HFFc6 (cell line): Measurements from ENCODE around the gene C1orf122. TPM values are rescaled to one million over a fixed set of nuclear protein-coding genes. Genes with fewer than 3 reads are reported as not detected.

Experiments used
- DNase-seq: peaks from one replicate; pipeline ENCODE4 v3.0.0-alpha.2; 2018
- H3K27ac Mint-ChIP-seq: 2 replicates; pipeline ENCODE4 v1.8.0; 2020; ENCODE audit warnings: mild to moderate bottlenecking, mixed read lengths
- H3K27me3 Mint-ChIP-seq: 2 replicates; pipeline ENCODE4 v1.8.0; 2021; ENCODE audit warnings: mild to moderate bottlenecking, moderate library complexity, mixed read lengths; ENCODE audit not compliant: insufficient read depth
- H3K36me3 Mint-ChIP-seq: 2 replicates; pipeline ENCODE4 v1.8.0; 2021; ENCODE audit warnings: low read depth, mixed read lengths
- H3K4me1 Mint-ChIP-seq: 2 replicates; pipeline ENCODE4 v1.8.0; 2020; ENCODE audit warnings: low read depth, mixed read lengths
- H3K4me3 Mint-ChIP-seq: 2 replicates; pipeline ENCODE4 v1.8.0; 2020; ENCODE audit warnings: mild to moderate bottlenecking, moderate library complexity, mixed read lengths
- H3K9me3 Mint-ChIP-seq: 2 replicates; pipeline ENCODE4 v1.8.0; 2020; ENCODE audit warnings: mild to moderate bottlenecking, mixed read lengths
- CTCF ChIP-seq: fragments of 200-600 bp; sonication (generic); IDR thresholded peaks from 2 replicates; pipeline ENCODE4 v1.5.0; 2021; ENCODE audit warnings: antibody characterized with exemption, mild to moderate bottlenecking
- total RNA-seq, 6 experiments: library from RNA; stranded (reverse); fragmentation: NEBNext Ultra II Directional; extraction: Animal tissue kit (Norgen Biotek cat#: 25700); gene quantifications; 2 replicates in 1 of 6; 3 replicates in 5 of 6; pipeline ENCODE4 v1.2.3, GENCODE V29; 2021

C1orf122 gene
- total RNA-seq, 6 experiments from 2014 or later, result 60.6 to 97.1 (median 68.2) TPM

- Mint-ChIP-seq H3K4me1 (peaks cover 20% of the 10 kb centered on the region), H3K27ac (peak overlapping the region; percentile 63; the same call in 1 of the 2 replicates), H3K36me3 (peaks cover 18% of the 10 kb centered on the region), H3K27me3 (peaks cover 6% of the 10 kb centered on the region), H3K9me3 (no peaks in the 10 kb centered on the region), H3K4me3 (peak overlapping the region; percentile 24; the same call in 1 of the 2 replicates)
- DNase-seq, result no peak
- no peak for TF ChIP-seq CTCF
Measured at GRCh38 chr1:37809942-37810341, 2.4 kb downstream of the C1orf122 start.

GRCh38 chr1:37811027-37811655 lies 3.6 kb downstream of the C1orf122 start:
- H3K4me3 Mint-ChIP-seq, result peak overlapping the region; percentile 11; the same call in 1 of the 2 replicates
- H3K36me3 Mint-ChIP-seq, result peaks cover 18% of the 10 kb centered on the region
- DNase-seq, result peak; percentile 69
- H3K27me3 Mint-ChIP-seq, result peaks cover 10% of the 10 kb centered on the region
- no peaks in the 10 kb centered on the region for H3K9me3 Mint-ChIP-seq
- H3K4me1 Mint-ChIP-seq, result peaks cover 20% of the 10 kb centered on the region
- peak; percentile 87 for TF ChIP-seq CTCF
- peak overlapping the region; percentile 63 for H3K27ac Mint-ChIP-seq

- no peak for DNase-seq
- Mint-ChIP-seq H3K27ac (peak overlapping the region; percentile 33; the same call in 1 of the 2 replicates), H3K27me3 (peaks cover 10% of the 10 kb centered on the region), H3K4me3 (no peak overlapping the region), H3K4me1 (peaks cover 20% of the 10 kb centered on the region), H3K9me3 (no peaks in the 10 kb centered on the region), H3K36me3 (peaks cover 18% of the 10 kb centered on the region)
- no peak for TF ChIP-seq CTCF
Measured at GRCh38 chr1:37813529-37814145, 6.0 kb downstream of the C1orf122 start.

GRCh38 chr1:37814252-37814651 lies 6.7 kb downstream of the C1orf122 start:
- Mint-ChIP-seq H3K4me1 (peaks cover 17% of the 10 kb centered on the region), H3K36me3 (peaks cover 18% of the 10 kb centered on the region), H3K27me3 (peaks cover 7% of the 10 kb centered on the region), H3K4me3 (no peak overlapping the region), H3K9me3 (no peaks in the 10 kb centered on the region), H3K27ac (peak overlapping the region; percentile 29; the same call in 1 of the 2 replicates)
- DNase-seq, result no peak
- no peak for TF ChIP-seq CTCF

GRCh38 chr1:37817481-37817880 lies 9.9 kb downstream of the C1orf122 start:
- Mint-ChIP-seq H3K27me3 (peaks cover 7% of the 10 kb centered on the region), H3K4me3 (no peak overlapping the region), H3K27ac (no peak overlapping the region), H3K9me3 (no peaks in the 10 kb centered on the region), H3K36me3 (peaks cover 24% of the 10 kb centered on the region), H3K4me1 (no peaks in the 10 kb centered on the region)
- TF ChIP-seq CTCF, result no peak
- DNase-seq, result no peak
